OCI-LY1 (cell line): Measurements from ENCODE around the gene IFRD1.

ENCODE experiments used
- H2AFZ ChIP-seq: fragments of 200-600 bp; sonication (generic), shearing (Covaris generic); 2 replicates; pipeline ENCODE4 v1.6.0; 2014; ENCODE audit warnings: antibody characterized with exemption, mild to moderate bottlenecking, low read length
- H3F3A ChIP-seq: fragments of 200-600 bp; sonication (generic), shearing (Covaris generic); 2 replicates; pipeline ENCODE4 v1.6.0; 2014; ENCODE audit warnings: mild to moderate bottlenecking, antibody characterized with exemption, low read length, moderate library complexity; ENCODE audit not compliant: insufficient read depth
- H3K27ac ChIP-seq: fragments of 200-600 bp; sonication (generic); 2 replicates; pipeline ENCODE4 v1.5.1; 2014; ENCODE audit warnings: low read length, mixed run types, mild to moderate bottlenecking, low read depth; ENCODE audit not compliant: poor library complexity, severe bottlenecking
- H3K27me3 ChIP-seq: fragments of 200-600 bp; sonication (generic); 2 replicates; pipeline ENCODE4 v1.6.0; 2014; ENCODE audit warnings: antibody characterized with exemption, mild to moderate bottlenecking, low read length, moderate library complexity; ENCODE audit not compliant: insufficient read depth
- H3K36me3 ChIP-seq: fragments of 200-600 bp; sonication (generic); 2 replicates; pipeline ENCODE4 v1.6.1; 2014; ENCODE audit warnings: mild to moderate bottlenecking, antibody characterized with exemption, low read length, moderate library complexity, mixed read lengths; ENCODE audit not compliant: insufficient read depth
- H3K4me1 ChIP-seq: fragments of 200-600 bp; sonication (generic); 2 replicates; pipeline ENCODE4 v1.5.1; 2014; ENCODE audit warnings: mild to moderate bottlenecking, low read length, moderate library complexity; ENCODE audit not compliant: insufficient read depth, severe bottlenecking
- H3K4me2 ChIP-seq: fragments of 200-600 bp; sonication (generic), shearing (Covaris generic); 2 replicates; pipeline ENCODE4 v1.6.1; 2014; ENCODE audit warnings: low read length
- H3K4me3 ChIP-seq: fragments of 200-600 bp; sonication (generic); 2 replicates; pipeline ENCODE4 v1.5.1; 2014; ENCODE audit warnings: low read length, low read depth, mild to moderate bottlenecking, mixed read lengths; ENCODE audit not compliant: poor library complexity, severe bottlenecking
- H3K79me2 ChIP-seq: fragments of 200-600 bp; shearing (Covaris generic); 2 replicates; pipeline ENCODE4 v1.6.1; 2016; ENCODE audit warnings: mixed run types, low read length, mixed read lengths; ENCODE audit not compliant: insufficient read depth
- H3K9ac ChIP-seq: fragments of 200-600 bp; sonication (generic), shearing (Covaris generic); 2 replicates; pipeline ENCODE4 v1.6.1; 2014; ENCODE audit warnings: mild to moderate bottlenecking, low read length, mixed read lengths
- H3K9me2 ChIP-seq: fragments of 200-600 bp; sonication (generic), shearing (Covaris generic); 2 replicates; pipeline ENCODE4 v1.6.1; 2014; ENCODE audit warnings: low read depth, mild to moderate bottlenecking, low read length, mixed read lengths
- H3K9me3 ChIP-seq: fragments of 200-600 bp; shearing (Covaris generic); 2 replicates; pipeline ENCODE4 v1.6.1; 2014; ENCODE audit warnings: low read length, mixed read lengths
- H4K20me1 ChIP-seq: fragments of 200-600 bp; sonication (generic), shearing (Covaris generic); 2 replicates; pipeline ENCODE4 v1.6.0; 2016; ENCODE audit warnings: mild to moderate bottlenecking, low read length; ENCODE audit not compliant: insufficient read depth
- CTCF ChIP-seq: fragments of 200-600 bp; sonication (generic), shearing (Covaris generic); IDR thresholded peaks from 2 replicates; pipeline ENCODE4 v1.5.1; 2017; ENCODE audit warnings: mild to moderate bottlenecking, antibody characterized with exemption, low read length, moderate library complexity, mixed read lengths
- EZH2 ChIP-seq: fragments of 200-600 bp; sonication (generic), shearing (Covaris generic); IDR thresholded peaks from 2 replicates; pipeline ENCODE4 v1.8.0; 2017; ENCODE audit warnings: borderline replicate concordance, mixed run types, mild to moderate bottlenecking, antibody characterized with exemption, low read length, moderate library complexity, mixed read lengths

Gene IFRD1

GRCh38 chr7:112444505-112444904 is 5.8 kb upstream of the IFRD1 start:
- no peak overlapping the region for H3K9ac ChIP-seq
- no peaks in the 10 kb centered on the region for H3K79me2 ChIP-seq
- H3F3A ChIP-seq = no peaks in the 10 kb centered on the region
- H4K20me1 ChIP-seq = no peaks in the 10 kb centered on the region
- H3K4me2 ChIP-seq = no peak overlapping the region
- H3K27me3 ChIP-seq = no peaks in the 10 kb centered on the region
- H3K9me2 ChIP-seq = no peaks in the 10 kb centered on the region
- H3K4me3 ChIP-seq = no peak overlapping the region
- H2AFZ ChIP-seq = no peak overlapping the region
- no peak for TF ChIP-seq EZH2
- TF ChIP-seq CTCF = no peak
- no peak overlapping the region for H3K27ac ChIP-seq
- no peaks in the 10 kb centered on the region for H3K36me3 ChIP-seq
- peaks cover 7% of the 10 kb centered on the region for H3K4me1 ChIP-seq
- no peaks in the 10 kb centered on the region for H3K9me3 ChIP-seq

GRCh38 chr7:112446431-112446830 is 3.8 kb upstream of the IFRD1 start:
- no peak overlapping the region for H2AFZ ChIP-seq
- H3K27me3 ChIP-seq = no peaks in the 10 kb centered on the region
- H3K9ac ChIP-seq = no peak overlapping the region
- no peaks in the 10 kb centered on the region for H3K9me2 ChIP-seq
- H3K27ac ChIP-seq = no peak overlapping the region
- H3F3A ChIP-seq = no peaks in the 10 kb centered on the region
- TF ChIP-seq CTCF (no peak), EZH2 (no peak)
- no peaks in the 10 kb centered on the region for H4K20me1 ChIP-seq
- no peaks in the 10 kb centered on the region for H3K9me3 ChIP-seq
- peaks cover 12% of the 10 kb centered on the region for H3K4me1 ChIP-seq
- H3K36me3 ChIP-seq = no peaks in the 10 kb centered on the region
- no peak overlapping the region for H3K4me3 ChIP-seq
- H3K4me2 ChIP-seq = no peak overlapping the region
- H3K79me2 ChIP-seq = peaks cover 6% of the 10 kb centered on the region

GRCh38 chr7:112447406-112447805 is 2.9 kb upstream of the IFRD1 start:
- Histone ChIP-seq H2AFZ (no peak overlapping the region), H3K9me3 (no peaks in the 10 kb centered on the region), H3K4me3 (no peak overlapping the region), H4K20me1 (no peaks in the 10 kb centered on the region), H3K4me2 (no peak overlapping the region), H3K4me1 (peaks cover 21% of the 10 kb centered on the region), H3K9ac (no peak overlapping the region), H3K9me2 (no peaks in the 10 kb centered on the region), H3K79me2 (peaks cover 16% of the 10 kb centered on the region), H3K27me3 (no peaks in the 10 kb centered on the region), H3F3A (no peaks in the 10 kb centered on the region), H3K36me3 (no peaks in the 10 kb centered on the region), H3K27ac (no peak overlapping the region)
- no peak for TF ChIP-seq CTCF
- TF ChIP-seq EZH2 = no peak
